OCI-LY3 (cell line): ENCODE results near the gene KCNC3.

ENCODE experiments used
- H2AFZ ChIP-seq: fragments of 200-600, 300-600 bp; shearing (Covaris generic); 2 replicates; pipeline ENCODE4 v1.6.0; 2014; ENCODE audit warnings: antibody characterized with exemption, low read depth, low read length
- H3K27ac ChIP-seq: fragments of 200-600, 300-600 bp; sonication (generic); 2 replicates; pipeline ENCODE4 v1.5.1; 2014; ENCODE audit warnings: mild to moderate bottlenecking, low read length, moderate library complexity, mixed read lengths
- H3K27me3 ChIP-seq: fragments of 200-600, 300-600 bp; sonication (generic); 2 replicates; pipeline ENCODE4 v1.6.1; 2014; ENCODE audit warnings: low read depth, low read length, mixed read lengths
- H3K36me3 ChIP-seq: fragments of 200-600, 300-600 bp; sonication (generic); replicated peaks from 2 replicates; pipeline ENCODE3; 2014; ENCODE audit warnings: low read depth, low read length, mixed read lengths
- H3K4me1 ChIP-seq: fragments of 300-600, 200-600 bp; sonication (generic); 2 replicates; pipeline ENCODE4 v1.6.1; 2014; ENCODE audit warnings: low read length, mixed read lengths
- H3K4me2 ChIP-seq: fragments of 200-600, 300-600 bp; sonication (generic); 2 replicates; pipeline ENCODE4 v1.6.1; 2014; ENCODE audit warnings: low read length, mixed read lengths
- H3K4me3 ChIP-seq: fragments of 300-600, 200-600 bp; sonication (generic); 2 replicates; pipeline ENCODE4 v1.5.1; 2014; ENCODE audit warnings: antibody characterized with exemption, mild to moderate bottlenecking, low read length, moderate library complexity
- H3K79me2 ChIP-seq: fragments of 300-600, 200-600 bp; shearing (Covaris generic); 2 replicates; pipeline ENCODE4 v1.6.1; 2014; ENCODE audit warnings: mild to moderate bottlenecking, low read length, mixed read lengths
- H3K9ac ChIP-seq: fragments of 300-600, 200-600 bp; shearing (Covaris generic); 2 replicates; pipeline ENCODE4 v1.6.0; 2014; ENCODE audit warnings: mild to moderate bottlenecking, low read length, moderate library complexity
- H3K9me3 ChIP-seq: fragments of 200-600, 300-600 bp; shearing (Covaris generic); 2 replicates; pipeline ENCODE4 v1.6.1; 2014; ENCODE audit warnings: low read length, mixed read lengths; ENCODE audit not compliant: insufficient read depth
- H4K20me1 ChIP-seq: fragments of 200-600, 300-600 bp; sonication (generic); 2 replicates; pipeline ENCODE4 v1.6.1; 2016; ENCODE audit warnings: low read length, mixed read lengths; ENCODE audit not compliant: insufficient read depth
- EZH2phosphoT487 ChIP-seq: fragments of 200-600 bp; shearing (Covaris generic); IDR thresholded peaks from 2 replicates; pipeline ENCODE4 v1.6.1; 2018; ENCODE audit warnings: antibody characterized with exemption, mixed run types, low read depth
- TF ChIP-seq, protein P1 (sequence below): fragments of 200-600, 300-600 bp; sonication (generic); IDR thresholded peaks from 2 replicates; pipeline ENCODE4 v1.5.1; 2014; ENCODE audit warnings: antibody characterized with exemption, low read length, low read depth

Gene KCNC3

DNA sequence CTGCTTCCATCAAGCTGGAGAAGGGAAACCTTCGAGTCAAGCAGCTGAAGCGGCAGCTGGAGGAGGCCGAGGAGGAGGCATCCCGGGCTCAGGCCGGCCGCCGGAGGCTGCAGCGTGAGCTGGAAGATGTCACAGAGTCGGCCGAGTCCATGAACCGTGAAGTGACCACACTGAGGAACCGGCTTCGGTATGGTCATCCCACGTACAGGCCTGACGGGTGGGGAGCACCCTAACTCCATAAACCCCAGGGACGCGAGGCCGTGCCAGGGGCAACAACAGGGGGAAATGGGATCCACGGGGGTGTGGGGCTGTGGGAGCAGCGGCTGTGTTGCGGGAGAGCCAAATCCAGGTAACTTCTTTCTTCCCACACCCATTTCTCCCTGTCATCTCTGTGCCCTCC, 20.2 kb downstream of the KCNC3 start:
- Histone ChIP-seq H3K9me3 (no peaks in the 10 kb centered on the region), H3K9ac (no peak overlapping the region), H3K27me3 (0 out of 2 replicates have a peak, but pooled peaks cover 4% of the 10 kb centered on the region), H2AFZ (no peak overlapping the region), H3K27ac (no peak overlapping the region), H3K4me3 (no peak overlapping the region), H4K20me1 (no peaks in the 10 kb centered on the region), H3K79me2 (no peaks in the 10 kb centered on the region), H3K4me1 (peaks cover 21% of the 10 kb centered on the region), H3K4me2 (no peak overlapping the region), H3K36me3 (no peaks in the 10 kb centered on the region)
- TF ChIP-seq EZH2phosphoT487: no peak
- TF ChIP-seq, protein P1, sequence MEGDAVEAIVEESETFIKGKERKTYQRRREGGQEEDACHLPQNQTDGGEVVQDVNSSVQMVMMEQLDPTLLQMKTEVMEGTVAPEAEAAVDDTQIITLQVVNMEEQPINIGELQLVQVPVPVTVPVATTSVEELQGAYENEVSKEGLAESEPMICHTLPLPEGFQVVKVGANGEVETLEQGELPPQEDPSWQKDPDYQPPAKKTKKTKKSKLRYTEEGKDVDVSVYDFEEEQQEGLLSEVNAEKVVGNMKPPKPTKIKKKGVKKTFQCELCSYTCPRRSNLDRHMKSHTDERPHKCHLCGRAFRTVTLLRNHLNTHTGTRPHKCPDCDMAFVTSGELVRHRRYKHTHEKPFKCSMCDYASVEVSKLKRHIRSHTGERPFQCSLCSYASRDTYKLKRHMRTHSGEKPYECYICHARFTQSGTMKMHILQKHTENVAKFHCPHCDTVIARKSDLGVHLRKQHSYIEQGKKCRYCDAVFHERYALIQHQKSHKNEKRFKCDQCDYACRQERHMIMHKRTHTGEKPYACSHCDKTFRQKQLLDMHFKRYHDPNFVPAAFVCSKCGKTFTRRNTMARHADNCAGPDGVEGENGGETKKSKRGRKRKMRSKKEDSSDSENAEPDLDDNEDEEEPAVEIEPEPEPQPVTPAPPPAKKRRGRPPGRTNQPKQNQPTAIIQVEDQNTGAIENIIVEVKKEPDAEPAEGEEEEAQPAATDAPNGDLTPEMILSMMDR: no peak

GRCh38 chr19:50303558-50303957, 25.6 kb downstream of the KCNC3 start:
- no peaks in the 10 kb centered on the region for H3K9me3 ChIP-seq
- H3K4me1 ChIP-seq: peaks cover 22% of the 10 kb centered on the region
- no peaks in the 10 kb centered on the region for H3K27me3 ChIP-seq
- no peaks in the 10 kb centered on the region for H3K36me3 ChIP-seq
- no peak overlapping the region for H3K9ac ChIP-seq
- TF ChIP-seq EZH2phosphoT487: no peak
- TF ChIP-seq, protein P1: no peak
- H4K20me1 ChIP-seq: no peaks in the 10 kb centered on the region
- H2AFZ ChIP-seq: no peak overlapping the region
- no peak overlapping the region for H3K4me3 ChIP-seq
- H3K79me2 ChIP-seq: no peaks in the 10 kb centered on the region
- H3K4me2 ChIP-seq: no peak overlapping the region
- no peak overlapping the region for H3K27ac ChIP-seq

GRCh38 chr19:50301607-50301971, 27.6 kb downstream of the KCNC3 start:
- Histone ChIP-seq H2AFZ (no peak overlapping the region), H3K36me3 (no peaks in the 10 kb centered on the region), H3K4me2 (no peak overlapping the region), H3K4me1 (peaks cover 13% of the 10 kb centered on the region), H3K9ac (no peak overlapping the region), H3K27me3 (no peaks in the 10 kb centered on the region), H3K27ac (no peak overlapping the region), H3K4me3 (no peak overlapping the region), H3K9me3 (no peaks in the 10 kb centered on the region), H3K79me2 (no peaks in the 10 kb centered on the region), H4K20me1 (no peaks in the 10 kb centered on the region)
- TF ChIP-seq, protein P1: no peak
- no peak for TF ChIP-seq EZH2phosphoT487

- H3K27ac ChIP-seq: peak overlapping the region; percentile 14
- peak overlapping the region; percentile 57 for H3K4me2 ChIP-seq
- no peaks in the 10 kb centered on the region for H3K27me3 ChIP-seq
These were observed 28.2 kb downstream of the KCNC3 start for GRCh38 chr19:50300814-50301606.

More at GRCh38 chr19:50300814-50301606, 28.2 kb downstream of the KCNC3 start:
- TF ChIP-seq, protein P1: no peak
- no peak for TF ChIP-seq EZH2phosphoT487
- peak overlapping the region; percentile 21; the same call in 1 of the 2 replicates for H3K4me3 ChIP-seq
- peaks cover 13% of the 10 kb centered on the region for H3K4me1 ChIP-seq
- no peaks in the 10 kb centered on the region for H3K9me3 ChIP-seq
- peak overlapping the region; percentile 91 for H2AFZ ChIP-seq
- H3K9ac ChIP-seq: no peak overlapping the region; the same call in 1 of the 2 replicates
- H3K79me2 ChIP-seq: no peaks in the 10 kb centered on the region
- H4K20me1 ChIP-seq: no peaks in the 10 kb centered on the region
- no peaks in the 10 kb centered on the region for H3K36me3 ChIP-seq
